SK-N-SH treated with all-trans-retinoic acid at 6 μM for 48 hours (cell line): Measurements from ENCODE around the gene PIGX.

ENCODE experiments used
- ARNTL ChIP-seq: fragments of 450-650 bp; formaldehyde crosslinking; IDR thresholded peaks from 2 replicates; pipeline ENCODE4 v1.5.0; 2020; ENCODE audit warnings: low read depth, mild to moderate bottlenecking, moderate library complexity, borderline replicate concordance
- PPARA ChIP-seq: fragments of 250-450 bp; sonication (Bioruptor Pico); IDR thresholded peaks from 2 replicates; pipeline ENCODE4 v1.5.0; 2020; ENCODE audit warnings: mild to moderate bottlenecking, borderline replicate concordance
- TSHZ2 ChIP-seq: fragments of 250-450 bp; sonication (Bioruptor Pico); IDR thresholded peaks from 2 replicates; pipeline ENCODE4 v1.5.0; 2020; ENCODE audit warnings: mild to moderate bottlenecking, moderate library complexity
- ZNF70 ChIP-seq: fragments of 450-650 bp; formaldehyde crosslinking; IDR thresholded peaks from 2 replicates; pipeline ENCODE4 v1.5.0; 2020; ENCODE audit warnings: mild to moderate bottlenecking, moderate library complexity

DNA sequence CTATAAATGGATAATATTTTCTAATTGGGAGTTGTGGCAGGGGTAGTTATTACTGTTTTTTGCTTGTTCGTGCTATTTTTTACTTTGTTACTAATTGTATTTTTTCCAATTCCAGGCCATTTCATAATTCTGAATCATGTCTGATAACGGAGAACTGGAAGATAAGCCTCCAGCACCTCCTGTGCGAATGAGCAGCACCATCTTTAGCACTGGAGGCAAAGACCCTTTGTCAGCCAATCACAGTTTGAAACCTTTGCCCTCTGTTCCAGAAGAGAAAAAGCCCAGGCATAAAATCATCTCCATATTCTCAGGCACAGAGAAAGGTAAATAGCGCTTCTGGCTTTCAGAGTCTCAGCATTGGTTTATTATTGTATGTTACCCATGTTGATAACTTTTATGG is 70.3 kb downstream of the PIGX start:
- TF ChIP-seq PPARA (CRISPR knock-in tag) = no peak
- no peak for TF ChIP-seq TSHZ2 (CRISPR knock-in tag)
- TF ChIP-seq ARNTL (CRISPR knock-in tag) = no peak
- TF ChIP-seq ZNF70 = no peak
